Panc1 (cell line): ENCODE data around the gene WNT3.

Experiments used
- CTCF ChIP-seq: fragments of 450-650 bp; IDR thresholded peaks from 2 replicates; pipeline ENCODE4 v1.5.1; 2017; ENCODE audit warnings: mild to moderate bottlenecking
- POLR2AphosphoS5 ChIP-seq: IDR thresholded peaks from 2 replicates; pipeline ENCODE4 v1.6.1; 2012; ENCODE audit warnings: mild to moderate bottlenecking, low read depth, low read length, moderate library complexity
- SIN3A ChIP-seq: IDR thresholded peaks from 2 replicates; pipeline ENCODE4 v1.6.1; 2012; ENCODE audit warnings: low read depth, mild to moderate bottlenecking, low read length, moderate library complexity, borderline replicate concordance; ENCODE audit not compliant: insufficient read depth
- TCF7L2 ChIP-seq: IDR thresholded peaks from 2 replicates; pipeline ENCODE4 v1.6.1; 2011; ENCODE audit warnings: mild to moderate bottlenecking, low read depth, low read length, inconsistent platforms

GRCh38 chr17:46773676-46774075 is 44.8 kb downstream of the WNT3 start:
- TF ChIP-seq CTCF (no peak), POLR2AphosphoS5 (no peak), SIN3A (no peak), TCF7L2 (no peak)
